A549 (cell line): ENCODE results near the gene PMP22. TPM values are rescaled to one million over a fixed set of nuclear protein-coding genes. Genes with fewer than 3 reads are reported as not detected.

Experiments
- BHLHE40 ChIP-seq: IDR thresholded peaks from 2 replicates; pipeline ENCODE4 v1.6.1; 2012; ENCODE audit warnings: low read depth, low read length, inconsistent platforms
- CBX2 ChIP-seq: fragments of 200-600 bp; sonication (generic); IDR thresholded peaks from 2 replicates; pipeline ENCODE4 v1.6.1; 2016; ENCODE audit warnings: low read depth, mild to moderate bottlenecking, borderline replicate concordance
- CEBPB ChIP-seq, 2 experiments: fragments of >200 bp in 1 of 2; sonication (Bioruptor Twin) in 1 of 2; formaldehyde crosslinking in 1 of 2; IDR thresholded peaks; 2 replicates each; pipeline ENCODE4 v1.6.1; 2012 to 2016
- CHD2 ChIP-seq: fragments of 150-350 bp; IDR thresholded peaks from 2 replicates; pipeline ENCODE4 v1.6.1; 2014; ENCODE audit warnings: low read length; ENCODE audit not compliant: partially characterized antibody
- EHF ChIP-seq: fragments of 250-450 bp; sonication (Bioruptor Pico); IDR thresholded peaks from 2 replicates; pipeline ENCODE4 v1.5.0; 2020; ENCODE audit warnings: mild to moderate bottlenecking
- EHMT2 ChIP-seq: fragments of 200-600 bp; sonication (generic); IDR thresholded peaks from 2 replicates; pipeline ENCODE4 v1.6.1; 2016; ENCODE audit warnings: antibody characterized with exemption, low read depth, mild to moderate bottlenecking, moderate library complexity
- EP300 ChIP-seq, 2 experiments: fragments of >200 bp; sonication (Bioruptor Twin); formaldehyde crosslinking; IDR thresholded peaks; 2 replicates in 1 of 2; 3 replicates in 1 of 2; pipeline ENCODE4 v1.6.1; 2016 to 2017
- FOSL2 ChIP-seq, 2 experiments: fragments of 450-650 bp in 1 of 2; fragments of >200 bp in 1 of 2; sonication (Bioruptor Twin) in 1 of 2; formaldehyde crosslinking; IDR thresholded peaks; 2 replicates each; pipeline versions ENCODE4 v1.5.0 to v1.6.1; 2016 to 2020; ENCODE audit warnings: mild to moderate bottlenecking in 1 of 2, moderate library complexity in 1 of 2
- GATA3 ChIP-seq: IDR thresholded peaks from 2 replicates; pipeline ENCODE4 v1.6.1; 2012; ENCODE audit warnings: borderline replicate concordance
- HDAC2 ChIP-seq: fragments of 200-600 bp; sonication (generic); IDR thresholded peaks from 2 replicates; pipeline ENCODE4 v1.6.1; 2016
- HOXB13 ChIP-seq: fragments of 250-450 bp; sonication (Bioruptor Pico); IDR thresholded peaks from 2 replicates; pipeline ENCODE4 v1.5.0; 2020; ENCODE audit warnings: low read depth, mild to moderate bottlenecking, moderate library complexity
- HOXB5 ChIP-seq: fragments of 250-450 bp; sonication (Bioruptor Pico); IDR thresholded peaks from 2 replicates; pipeline ENCODE4 v1.5.0; 2020; ENCODE audit warnings: mild to moderate bottlenecking, moderate library complexity
- JUNB ChIP-seq: fragments of >200 bp; sonication (Bioruptor Twin); formaldehyde crosslinking; IDR thresholded peaks from 2 replicates; pipeline ENCODE4 v1.6.1; 2016
- KDM1A ChIP-seq: fragments of 200-600 bp; sonication (generic); IDR thresholded peaks from 2 replicates; pipeline ENCODE4 v1.6.1; 2016; ENCODE audit warnings: low read depth, mild to moderate bottlenecking
- MAZ ChIP-seq: fragments of 150-350 bp; IDR thresholded peaks from 2 replicates; pipeline ENCODE4 v1.6.1; 2014; ENCODE audit warnings: antibody characterized with exemption, low read depth, low read length, borderline replicate concordance
- NPAS2 ChIP-seq: fragments of 250-450 bp; sonication (Bioruptor Pico); IDR thresholded peaks from 2 replicates; pipeline ENCODE4 v1.8.0; 2022; ENCODE audit warnings: mild to moderate bottlenecking, moderate library complexity, borderline replicate concordance
- NR3C1 ChIP-seq: fragments of >200 bp; sonication (Bioruptor Twin); formaldehyde crosslinking; IDR thresholded peaks from 3 replicates; pipeline ENCODE4 v1.6.1; 2017
- PHF8 ChIP-seq: fragments of 200-600 bp; sonication (generic); IDR thresholded peaks from 2 replicates; pipeline ENCODE4 v1.6.1; 2016; ENCODE audit warnings: low read depth, mild to moderate bottlenecking, antibody characterized with exemption, moderate library complexity, borderline replicate concordance
- POLR2AphosphoS2 ChIP-seq: conservative IDR thresholded peaks from 2 replicates; pipeline ENCODE4 v1.6.1; 2012; ENCODE audit warnings: low read length, improper control_type of control experiment, inconsistent platforms
- RAD21 ChIP-seq, 2 experiments: fragments of >200 bp in 1 of 2; sonication (Bioruptor Twin) in 1 of 2; formaldehyde crosslinking in 1 of 2; IDR thresholded peaks in 1 of 2; conservative IDR thresholded peaks in 1 of 2; 2 replicates in 1 of 2; 3 replicates in 1 of 2; pipeline ENCODE4 v1.6.1; 2012 to 2018; ENCODE audit warnings: inconsistent platforms in 1 of 2
- RFX5 ChIP-seq: fragments of 450-650 bp; IDR thresholded peaks from 2 replicates; pipeline ENCODE4 v1.7.1; 2014; ENCODE audit warnings: antibody characterized with exemption, mild to moderate bottlenecking, moderate library complexity
- SREBF2 ChIP-seq: fragments of 450-650 bp; IDR thresholded peaks from 2 replicates; pipeline ENCODE4 v1.6.1; 2014; ENCODE audit warnings: mild to moderate bottlenecking, moderate library complexity
- TP53 ChIP-seq: fragments of 250-450 bp; sonication (Bioruptor Pico); IDR thresholded peaks from 2 replicates; pipeline ENCODE4 v1.5.0; 2021; ENCODE audit warnings: mild to moderate bottlenecking, moderate library complexity
- ZFP36 ChIP-seq: fragments of 450-650 bp; IDR thresholded peaks from 2 replicates; pipeline ENCODE4 v1.6.1; 2014; ENCODE audit warnings: borderline replicate concordance; ENCODE audit not compliant: partially characterized antibody
- ZNF302 ChIP-seq: fragments of 250-450 bp; sonication (Bioruptor Pico); IDR thresholded peaks from 2 replicates; pipeline ENCODE4 v1.9.0; 2021; ENCODE audit warnings: inconsistent platforms, mild to moderate bottlenecking, moderate library complexity
- ZSCAN20 ChIP-seq: fragments of 250-450 bp; sonication (Bioruptor Pico); IDR thresholded peaks from 2 replicates; pipeline ENCODE4 v1.8.0; 2022; ENCODE audit warnings: mild to moderate bottlenecking, moderate library complexity
- polyA plus RNA-seq, 4 experiments: library from polyadenylated mRNA; depleted of rRNA in 3 of 4; stranded (reverse); fragments of >200 nt; fragmentation: RNase III in 1 of 4; extraction: RNeasy Plus Mini Kit Qiagen cat#74134 plus additional on column Dnase treatment in 1 of 4; gene quantifications; 2 replicates in 3 of 4; 3 replicates in 1 of 4; pipeline ENCODE4 v1.2.3, GENCODE V29; 2011 to 2017
- TF ChIP-seq, protein P1 (sequence below): fragments of 250-450 bp; sonication (Bioruptor Pico); IDR thresholded peaks from 2 replicates; pipeline ENCODE4 v1.5.0; 2020; ENCODE audit warnings: low read depth, mild to moderate bottlenecking, moderate library complexity
- TF ChIP-seq, protein P2 (sequence below): IDR thresholded peaks from 2 replicates; pipeline ENCODE4 v1.6.1; 2012
- TF ChIP-seq, protein P3 (sequence below): fragments of >200 bp; sonication (Bioruptor Twin); formaldehyde crosslinking; IDR thresholded peaks from 3 replicates; pipeline ENCODE4 v1.5.1; 2016
- TF ChIP-seq, protein P4 (sequence below): fragments of >200 bp; sonication (Bioruptor Twin); formaldehyde crosslinking; IDR thresholded peaks from 2 replicates; pipeline ENCODE4 v1.6.1; 2016
- TF ChIP-seq, protein P5 (sequence below): fragments of 250-450 bp; sonication (Bioruptor Pico); IDR thresholded peaks from 2 replicates; pipeline ENCODE4 v1.5.0; 2021; ENCODE audit warnings: mild to moderate bottlenecking, moderate library complexity, borderline replicate concordance
- TF ChIP-seq, protein P6 (sequence below): fragments of 150-350 bp; IDR thresholded peaks from 2 replicates; pipeline ENCODE4 v1.6.1; 2014; ENCODE audit warnings: low read depth, mild to moderate bottlenecking, low read length
- TF ChIP-seq, protein P7 (sequence below): IDR thresholded peaks from 2 replicates; pipeline ENCODE4 v1.6.1; 2012
- TF ChIP-seq, protein P8 (sequence below): IDR thresholded peaks from 2 replicates; pipeline ENCODE4 v1.6.1; 2012; ENCODE audit warnings: low read depth, borderline replicate concordance

The PMP22 gene
- polyA plus RNA-seq, 2 of the 4 experiments (the other 2 are of a cell fraction) = 40.1 to 102 TPM

DNA sequence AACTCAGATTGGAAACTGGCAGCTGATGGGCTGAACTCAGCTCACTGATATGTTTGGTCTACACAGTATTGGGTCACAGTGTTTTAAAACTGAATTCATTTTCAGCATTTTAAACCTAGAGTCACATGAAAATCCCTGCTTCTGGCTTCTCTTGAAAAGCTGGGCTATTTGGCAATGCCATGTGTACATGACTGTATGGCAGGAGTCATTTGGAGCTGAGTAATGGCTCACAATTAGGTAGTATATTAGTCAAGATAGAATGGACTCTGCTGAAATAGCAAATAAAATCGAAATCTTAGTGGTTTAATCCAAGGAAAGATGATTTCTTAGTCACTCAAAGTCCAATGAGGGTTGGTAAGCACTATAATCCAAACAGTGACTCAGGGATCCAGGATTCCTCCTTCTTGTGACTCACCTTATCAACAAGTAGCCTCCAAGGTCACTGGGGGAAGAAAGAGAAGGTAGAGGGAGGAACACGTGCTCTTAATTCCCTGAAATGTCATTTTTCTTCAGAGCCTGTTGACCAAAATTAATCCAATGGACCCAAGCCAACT, 13.9 kb upstream of the PMP22 start (continued):
- TF ChIP-seq GATA3 = peak; percentile 91
- TF ChIP-seq CEBPB (IDR thresholded peaks at IDR 0.05) = peak; percentile 83 to 93
- TF ChIP-seq, protein P1, sequence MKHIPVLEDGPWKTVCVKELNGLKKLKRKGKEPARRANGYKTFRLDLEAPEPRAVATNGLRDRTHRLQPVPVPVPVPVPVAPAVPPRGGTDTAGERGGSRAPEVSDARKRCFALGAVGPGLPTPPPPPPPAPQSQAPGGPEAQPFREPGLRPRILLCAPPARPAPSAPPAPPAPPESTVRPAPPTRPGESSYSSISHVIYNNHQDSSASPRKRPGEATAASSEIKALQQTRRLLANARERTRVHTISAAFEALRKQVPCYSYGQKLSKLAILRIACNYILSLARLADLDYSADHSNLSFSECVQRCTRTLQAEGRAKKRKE (CRISPR knock-in tag) = peak; percentile 78; the same call in 1 of the 2 replicates
- peak; percentile 99 for TF ChIP-seq JUNB
- TF ChIP-seq KDM1A = no peak
- TF ChIP-seq EHF (CRISPR knock-in tag) = no peak
- TF ChIP-seq, protein P2, sequence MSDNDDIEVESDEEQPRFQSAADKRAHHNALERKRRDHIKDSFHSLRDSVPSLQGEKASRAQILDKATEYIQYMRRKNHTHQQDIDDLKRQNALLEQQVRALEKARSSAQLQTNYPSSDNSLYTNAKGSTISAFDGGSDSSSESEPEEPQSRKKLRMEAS = peak; percentile 97
- no peak for TF ChIP-seq ZFP36
- TF ChIP-seq, protein P3, sequence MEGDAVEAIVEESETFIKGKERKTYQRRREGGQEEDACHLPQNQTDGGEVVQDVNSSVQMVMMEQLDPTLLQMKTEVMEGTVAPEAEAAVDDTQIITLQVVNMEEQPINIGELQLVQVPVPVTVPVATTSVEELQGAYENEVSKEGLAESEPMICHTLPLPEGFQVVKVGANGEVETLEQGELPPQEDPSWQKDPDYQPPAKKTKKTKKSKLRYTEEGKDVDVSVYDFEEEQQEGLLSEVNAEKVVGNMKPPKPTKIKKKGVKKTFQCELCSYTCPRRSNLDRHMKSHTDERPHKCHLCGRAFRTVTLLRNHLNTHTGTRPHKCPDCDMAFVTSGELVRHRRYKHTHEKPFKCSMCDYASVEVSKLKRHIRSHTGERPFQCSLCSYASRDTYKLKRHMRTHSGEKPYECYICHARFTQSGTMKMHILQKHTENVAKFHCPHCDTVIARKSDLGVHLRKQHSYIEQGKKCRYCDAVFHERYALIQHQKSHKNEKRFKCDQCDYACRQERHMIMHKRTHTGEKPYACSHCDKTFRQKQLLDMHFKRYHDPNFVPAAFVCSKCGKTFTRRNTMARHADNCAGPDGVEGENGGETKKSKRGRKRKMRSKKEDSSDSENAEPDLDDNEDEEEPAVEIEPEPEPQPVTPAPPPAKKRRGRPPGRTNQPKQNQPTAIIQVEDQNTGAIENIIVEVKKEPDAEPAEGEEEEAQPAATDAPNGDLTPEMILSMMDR = no peak
- TF ChIP-seq POLR2AphosphoS2 = no peak
- TF ChIP-seq NR3C1 = no peak
- TF ChIP-seq SREBF2 = no peak
- peak; percentile 98 for TF ChIP-seq FOSL2 (IDR thresholded peaks at IDR 0.05)
- peak; percentile 99 for TF ChIP-seq FOSL2 (CRISPR knock-in tag; IDR thresholded peaks at IDR 0.05)
- TF ChIP-seq, protein P4, sequence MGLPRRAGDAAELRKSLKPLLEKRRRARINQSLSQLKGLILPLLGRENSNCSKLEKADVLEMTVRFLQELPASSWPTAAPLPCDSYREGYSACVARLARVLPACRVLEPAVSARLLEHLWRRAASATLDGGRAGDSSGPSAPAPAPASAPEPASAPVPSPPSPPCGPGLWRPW = peak; percentile 65
- TF ChIP-seq ZSCAN20 (CRISPR knock-in tag) = no peak
- TF ChIP-seq, protein P5, sequence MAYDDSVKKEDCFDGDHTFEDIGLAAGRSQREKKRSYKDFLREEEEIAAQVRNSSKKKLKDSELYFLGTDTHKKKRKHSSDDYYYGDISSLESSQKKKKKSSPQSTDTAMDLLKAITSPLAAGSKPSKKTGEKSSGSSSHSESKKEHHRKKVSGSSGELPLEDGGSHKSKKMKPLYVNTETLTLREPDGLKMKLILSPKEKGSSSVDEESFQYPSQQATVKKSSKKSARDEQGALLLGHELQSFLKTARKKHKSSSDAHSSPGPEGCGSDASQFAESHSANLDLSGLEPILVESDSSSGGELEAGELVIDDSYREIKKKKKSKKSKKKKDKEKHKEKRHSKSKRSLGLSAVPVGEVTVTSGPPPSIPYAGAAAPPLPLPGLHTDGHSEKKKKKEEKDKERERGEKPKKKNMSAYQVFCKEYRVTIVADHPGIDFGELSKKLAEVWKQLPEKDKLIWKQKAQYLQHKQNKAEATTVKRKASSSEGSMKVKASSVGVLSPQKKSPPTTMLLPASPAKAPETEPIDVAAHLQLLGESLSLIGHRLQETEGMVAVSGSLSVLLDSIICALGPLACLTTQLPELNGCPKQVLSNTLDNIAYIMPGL = no peak
- TF ChIP-seq EHMT2 = no peak
- no peak for TF ChIP-seq TP53 (CRISPR knock-in tag)
- TF ChIP-seq PHF8 = no peak
- peak; percentile 3 to 41; a peak in 3 of 5 replicates for TF ChIP-seq RAD21 (conservative IDR thresholded peaks at IDR 0.05 in 1 of 2, IDR thresholded peaks at IDR 0.05 in 1 of 2)
- TF ChIP-seq, protein P6, sequence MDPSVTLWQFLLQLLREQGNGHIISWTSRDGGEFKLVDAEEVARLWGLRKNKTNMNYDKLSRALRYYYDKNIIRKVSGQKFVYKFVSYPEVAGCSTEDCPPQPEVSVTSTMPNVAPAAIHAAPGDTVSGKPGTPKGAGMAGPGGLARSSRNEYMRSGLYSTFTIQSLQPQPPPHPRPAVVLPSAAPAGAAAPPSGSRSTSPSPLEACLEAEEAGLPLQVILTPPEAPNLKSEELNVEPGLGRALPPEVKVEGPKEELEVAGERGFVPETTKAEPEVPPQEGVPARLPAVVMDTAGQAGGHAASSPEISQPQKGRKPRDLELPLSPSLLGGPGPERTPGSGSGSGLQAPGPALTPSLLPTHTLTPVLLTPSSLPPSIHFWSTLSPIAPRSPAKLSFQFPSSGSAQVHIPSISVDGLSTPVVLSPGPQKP = no peak
- no peak for TF ChIP-seq HDAC2
- TF ChIP-seq HOXB13 = 0 out of 2 replicates have a peak, but pooled peaks have one; percentile 67
- TF ChIP-seq CBX2 = no peak
- no peak; the same call in 1 of the 2 replicates for TF ChIP-seq RFX5
- TF ChIP-seq CHD2 = no peak
- TF ChIP-seq HOXB5 (CRISPR knock-in tag) = no peak; the same call in 1 of the 2 replicates
- no peak for TF ChIP-seq MAZ
- TF ChIP-seq BHLHE40 = 0 out of 2 replicates have a peak, but pooled peaks have one; percentile 12
- TF ChIP-seq, protein P7, sequence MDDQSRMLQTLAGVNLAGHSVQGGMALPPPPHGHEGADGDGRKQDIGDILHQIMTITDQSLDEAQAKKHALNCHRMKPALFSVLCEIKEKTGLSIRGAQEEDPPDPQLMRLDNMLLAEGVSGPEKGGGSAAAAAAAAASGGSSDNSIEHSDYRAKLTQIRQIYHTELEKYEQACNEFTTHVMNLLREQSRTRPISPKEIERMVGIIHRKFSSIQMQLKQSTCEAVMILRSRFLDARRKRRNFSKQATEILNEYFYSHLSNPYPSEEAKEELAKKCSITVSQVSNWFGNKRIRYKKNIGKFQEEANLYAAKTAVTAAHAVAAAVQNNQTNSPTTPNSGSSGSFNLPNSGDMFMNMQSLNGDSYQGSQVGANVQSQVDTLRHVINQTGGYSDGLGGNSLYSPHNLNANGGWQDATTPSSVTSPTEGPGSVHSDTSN = no peak
- TF ChIP-seq, protein P8, sequence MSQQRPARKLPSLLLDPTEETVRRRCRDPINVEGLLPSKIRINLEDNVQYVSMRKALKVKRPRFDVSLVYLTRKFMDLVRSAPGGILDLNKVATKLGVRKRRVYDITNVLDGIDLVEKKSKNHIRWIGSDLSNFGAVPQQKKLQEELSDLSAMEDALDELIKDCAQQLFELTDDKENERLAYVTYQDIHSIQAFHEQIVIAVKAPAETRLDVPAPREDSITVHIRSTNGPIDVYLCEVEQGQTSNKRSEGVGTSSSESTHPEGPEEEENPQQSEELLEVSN = no peak
- peak in 1 of 2 experiments; percentile 49; a peak in 2 of 5 replicates for TF ChIP-seq EP300 (IDR thresholded peaks at IDR 0.05)
- TF ChIP-seq NPAS2 (CRISPR knock-in tag) = no peak
- no peak for TF ChIP-seq ZNF302
